ENCODE measurements around the gene LCN12. TPM values are rescaled to one million over a fixed set of nuclear protein-coding genes. Genes with fewer than 3 reads are reported as not detected.

Gene LCN12
- polyA plus RNA-seq, 3 donors, result 0.29 TPM; not detected in 2

- H3K27ac ChIP-seq (ENCODE audit: low read depth in 1 of 2, low read length in 2 of 2), result no peak overlapping the region
These were observed 25.3 kb upstream of the LCN12 start for GRCh38 chr9:136926749-136927148.

More at GRCh38 chr9:136926749-136927148, 25.3 kb upstream of the LCN12 start:
- DNase-seq, result no peak
- Histone ChIP-seq H3K27me3 (ENCODE audit: control insufficient read depth in 2 of 2, insufficient read depth in 2 of 2, low read length in 2 of 2) (no peaks in the 10 kb centered on the region), H3K9me3 (replicated peaks in 1 of 2; ENCODE audit: control insufficient read depth in 1 of 2, insufficient read depth in 1 of 2, low read length in 2 of 2) (no peaks in the 10 kb centered on the region), H3K36me3 (replicated peaks in 1 of 2; ENCODE audit: control insufficient read depth in 1 of 2, insufficient read depth in 2 of 2, low read length in 2 of 2) (peaks cover 20 to 57% of the 10 kb centered on the region in 2 donors), H2AFZ (ENCODE audit: insufficient read depth, low read depth, low read length, poor library complexity, severe bottlenecking) (no peak overlapping the region), H3K9ac (ENCODE audit: insufficient read depth, low read length, poor library complexity, severe bottlenecking) (no peak overlapping the region), H4K20me1 (ENCODE audit: insufficient read depth, low read length) (no peaks in the 10 kb centered on the region), H3K79me2 (ENCODE audit: insufficient read depth, low read length) (no peaks in the 10 kb centered on the region), H3K4me2 (replicated peaks; ENCODE audit: extremely low read depth, low read length, poor library complexity, severe bottlenecking) (no peak overlapping the region), H3K4me1 (ENCODE audit: control insufficient read depth in 1 of 2, insufficient read depth in 2 of 2, low read length in 2 of 2) (peaks cover 0 to 5% of the 10 kb centered on the region in 2 donors), H3K4me3 (replicated peaks in 1 of 3; ENCODE audit: low read depth in 2 of 3, low read length in 3 of 3) (no peak overlapping the region)
- Mint-ChIP-seq H3K27me3 (ENCODE audit: low read depth in 3 of 3) (no peaks in the 10 kb centered on the region), H3K27ac (peak overlapping the region in 1 of 7 donors; percentile 30), H3K36me3 (peaks cover 27 to 59% of the 10 kb centered on the region in 2 donors), H3K9me3 (peaks cover 0 to 2% (median 0%) of the 10 kb centered on the region in 7 donors), H3K4me3 (no peak overlapping the region), H3K4me1 (peaks cover 10% of the 10 kb centered on the region)
- 97% methylated on average over 13 of the region's 13 CpGs for WGBS (ENCODE audit: insufficient coverage)
- intact Hi-C loops (cut with micrococcal nuclease), result no loop called here
- no peak for TF ChIP-seq CTCF (IDR thresholded peaks at IDR 0.05)
